Natural killer cell (primary cell): ENCODE measurements around the gene PLAGL2. TPM values are rescaled to one million over a fixed set of nuclear protein-coding genes. Genes with fewer than 3 reads are reported as not detected.

Experiments used
- ATAC-seq, 3 donors: fragments of 150-1000 bp in 2 of 3; fragments of 200-7000 bp in 1 of 3; cut with Tn5 transposase; 1 replicate in 1 of 3; 2 replicates in 2 of 3; pipeline ENCODE4 v1.10.0; 2021; ENCODE audit warnings: mild to moderate bottlenecking in 2 of 3, moderate library complexity in 2 of 3
- DNase-seq, 2 donors: peaks; one replicate each; pipeline versions ENCODE4 v3.0.0 to v3.0.0-alpha.2; 2013 to 2021; ENCODE audit warnings: mixed read lengths in 1 of 2
- H3K27ac ChIP-seq: one replicate; pipeline ENCODE4 v1.5.1; 2013; ENCODE audit warnings: mild to moderate bottlenecking, low read length
- H3K27me3 ChIP-seq: one replicate; pipeline ENCODE4 v1.6.1; 2013; ENCODE audit warnings: low read length; ENCODE audit not compliant: control insufficient read depth, insufficient read depth
- H3K36me3 ChIP-seq: one replicate; pipeline ENCODE4 v1.6.1; 2013; ENCODE audit warnings: low read length; ENCODE audit not compliant: control insufficient read depth, insufficient read depth
- H3K4me1 ChIP-seq: one replicate; pipeline ENCODE4 v1.6.1; 2013; ENCODE audit warnings: low read length; ENCODE audit not compliant: control insufficient read depth, insufficient read depth
- H3K4me3 ChIP-seq: one replicate; pipeline ENCODE4 v1.5.1; 2013; ENCODE audit warnings: low read length
- H3K9me3 ChIP-seq: one replicate; pipeline ENCODE4 v1.6.1; 2013; ENCODE audit warnings: low read length; ENCODE audit not compliant: control insufficient read depth, insufficient read depth
- H3K27ac Mint-ChIP-seq, 2 donors: one replicate each; pipeline ENCODE4 v1.8.0; 2022; ENCODE audit warnings: mild to moderate bottlenecking in 2 of 2, mixed read lengths in 2 of 2, moderate library complexity in 1 of 2
- H3K27me3 Mint-ChIP-seq, 2 donors: one replicate each; pipeline ENCODE4 v1.8.0; 2022; ENCODE audit warnings: low read depth in 2 of 2, mixed read lengths in 2 of 2
- H3K36me3 Mint-ChIP-seq: one replicate; pipeline ENCODE4 v1.8.0; 2022; ENCODE audit warnings: mixed read lengths
- H3K4me1 Mint-ChIP-seq, 2 donors: one replicate each; pipeline ENCODE4 v1.8.0; 2022; ENCODE audit warnings: mixed read lengths in 2 of 2
- H3K4me3 Mint-ChIP-seq: one replicate; pipeline ENCODE4 v1.8.0; 2022; ENCODE audit warnings: mild to moderate bottlenecking, moderate library complexity, mixed read lengths
- H3K9me3 Mint-ChIP-seq, 2 donors: one replicate each; pipeline ENCODE4 v1.8.0; 2022; ENCODE audit warnings: mixed read lengths in 2 of 2
- WGBS: methylation state at CpG from one replicate; pipeline ENCODE4 v1.1.7; 2013; ENCODE audit warnings: missing lambda C conversion rate; ENCODE audit not compliant: insufficient coverage; 5-methylcytosine and 5-hydroxymethylcytosine counted together
- intact Hi-C: fragments of 100-400 bp; cut with micrococcal nuclease; formaldehyde crosslinking; loops from one replicate; pipeline ENCODE4 v1.14.2; 2022
- total RNA-seq, 4 donors: library from RNA; stranded (reverse); fragments of 120-200 nt in 1 of 4; gene quantifications; one replicate each; pipeline versions ENCODE4 v1.2.3 to v1.2.4, GENCODE V29; 2013 to 2022
- TF ChIP-seq, protein P1 (sequence below): fragments of 200-600 bp; IDR thresholded peaks from one replicate; pipeline ENCODE4 v1.8.0; 2022; ENCODE audit warnings: antibody characterized with exemption

PLAGL2 gene
- total RNA-seq, 3 donors from 2014 or later (not counting 1 experiment from before 2014, with no cell fraction given), result 13.5 to 16.6 (median 15.1) TPM

GRCh38 chr20:32238483-32239425 lies 31.2 kb upstream of the PLAGL2 start:
- intact Hi-C loops, result no loop called here
- Histone ChIP-seq H3K4me1 (no peaks in the 10 kb centered on the region), H3K27ac (no peak overlapping the region), H3K27me3 (no peaks in the 10 kb centered on the region), H3K4me3 (no peak overlapping the region), H3K36me3 (peaks cover 21% of the 10 kb centered on the region), H3K9me3 (no peaks in the 10 kb centered on the region)
- 77% methylated on average over 8 of the region's 9 CpGs for WGBS
- DNase-seq (no peak), ATAC-seq (no peak)
- H3K27me3 Mint-ChIP-seq, result no peaks in the 10 kb centered on the region
- H3K27ac Mint-ChIP-seq, result no peak overlapping the region
- H3K9me3 Mint-ChIP-seq, result no peaks in the 10 kb centered on the region
- H3K4me1 Mint-ChIP-seq, result no peaks in the 10 kb centered on the region
- no peaks in the 10 kb centered on the region for H3K36me3 Mint-ChIP-seq
- TF ChIP-seq, protein P1, sequence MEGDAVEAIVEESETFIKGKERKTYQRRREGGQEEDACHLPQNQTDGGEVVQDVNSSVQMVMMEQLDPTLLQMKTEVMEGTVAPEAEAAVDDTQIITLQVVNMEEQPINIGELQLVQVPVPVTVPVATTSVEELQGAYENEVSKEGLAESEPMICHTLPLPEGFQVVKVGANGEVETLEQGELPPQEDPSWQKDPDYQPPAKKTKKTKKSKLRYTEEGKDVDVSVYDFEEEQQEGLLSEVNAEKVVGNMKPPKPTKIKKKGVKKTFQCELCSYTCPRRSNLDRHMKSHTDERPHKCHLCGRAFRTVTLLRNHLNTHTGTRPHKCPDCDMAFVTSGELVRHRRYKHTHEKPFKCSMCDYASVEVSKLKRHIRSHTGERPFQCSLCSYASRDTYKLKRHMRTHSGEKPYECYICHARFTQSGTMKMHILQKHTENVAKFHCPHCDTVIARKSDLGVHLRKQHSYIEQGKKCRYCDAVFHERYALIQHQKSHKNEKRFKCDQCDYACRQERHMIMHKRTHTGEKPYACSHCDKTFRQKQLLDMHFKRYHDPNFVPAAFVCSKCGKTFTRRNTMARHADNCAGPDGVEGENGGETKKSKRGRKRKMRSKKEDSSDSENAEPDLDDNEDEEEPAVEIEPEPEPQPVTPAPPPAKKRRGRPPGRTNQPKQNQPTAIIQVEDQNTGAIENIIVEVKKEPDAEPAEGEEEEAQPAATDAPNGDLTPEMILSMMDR, result no peak
- H3K4me3 Mint-ChIP-seq, result no peak overlapping the region

GRCh38 chr20:32237419-32237818 lies 29.9 kb upstream of the PLAGL2 start:
- peaks cover 0 to 5% of the 10 kb centered on the region in 2 donors for H3K4me1 Mint-ChIP-seq
- Histone ChIP-seq H3K9me3 (no peaks in the 10 kb centered on the region), H3K4me1 (peaks cover 5% of the 10 kb centered on the region), H3K27me3 (no peaks in the 10 kb centered on the region), H3K4me3 (no peak overlapping the region), H3K36me3 (peaks cover 30% of the 10 kb centered on the region), H3K27ac (no peak overlapping the region)
- H3K36me3 Mint-ChIP-seq, result no peaks in the 10 kb centered on the region
- TF ChIP-seq, protein P1, result no peak
- no peak overlapping the region for H3K27ac Mint-ChIP-seq
- no peaks in the 10 kb centered on the region for H3K27me3 Mint-ChIP-seq
- intact Hi-C loops, result no loop called here
- H3K9me3 Mint-ChIP-seq, result no peaks in the 10 kb centered on the region
- no peak for ATAC-seq
- WGBS, result 98% methylated on average over 6 of the region's 6 CpGs
- no peak overlapping the region for H3K4me3 Mint-ChIP-seq
- DNase-seq, result no peak

DNA sequence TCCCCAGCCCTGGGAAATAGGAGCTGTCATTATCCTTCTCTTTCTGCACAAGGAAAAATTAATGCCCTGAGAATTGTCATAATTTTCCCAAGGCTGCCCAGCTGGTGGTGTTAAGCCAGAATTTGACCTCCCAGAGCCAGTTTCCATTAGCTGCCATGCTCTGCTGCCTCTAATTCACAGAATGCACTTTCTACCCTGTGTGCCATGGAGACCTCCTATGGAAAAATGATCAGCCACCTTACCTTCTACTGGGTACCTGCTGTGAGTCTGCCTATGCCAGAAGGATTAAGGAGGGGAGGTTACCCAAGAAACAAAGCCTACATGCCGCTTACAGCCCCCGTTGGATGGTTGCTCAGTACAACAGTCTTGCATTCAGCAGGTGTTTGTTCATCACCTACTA lies 29.3 kb upstream of the PLAGL2 start:
- Mint-ChIP-seq H3K4me1 (peaks cover 5 to 10% of the 10 kb centered on the region in 2 donors), H3K9me3 (no peaks in the 10 kb centered on the region), H3K27me3 (no peaks in the 10 kb centered on the region), H3K27ac (no peak overlapping the region), H3K36me3 (peaks cover 3% of the 10 kb centered on the region), H3K4me3 (no peak overlapping the region)
- H3K36me3 ChIP-seq, result peaks cover 33% of the 10 kb centered on the region
- TF ChIP-seq, protein P1, result no peak
- ATAC-seq (no peak), DNase-seq (no peak)
- peaks cover 9% of the 10 kb centered on the region for H3K4me1 ChIP-seq
- H3K27ac ChIP-seq, result no peak overlapping the region
- H3K9me3 ChIP-seq, result no peaks in the 10 kb centered on the region
- H3K4me3 ChIP-seq, result no peak overlapping the region
- WGBS, result 93% methylated on average over 2 of the region's 2 CpGs
- no peaks in the 10 kb centered on the region for H3K27me3 ChIP-seq
- intact Hi-C loops, result no loop called here
